ENCODE measurements around the gene SLC47A2. TPM values are rescaled to one million over a fixed set of nuclear protein-coding genes. Genes with fewer than 3 reads are reported as not detected.
"Not testable (repeated sequence)": the region's sequence is repeated elsewhere in the genome, so short reads cannot be mapped to it uniquely, and the experiment has no call there.

Gene SLC47A2
- total RNA-seq, result not detected in 2 replicates

- DNase-seq (ENCODE audit: low read depth), result no peak
- peak within 1 kb of the TSS; percentile 41 for H3K4me3 ChIP-seq (ENCODE audit: low read depth, low read length)
These were observed at the start of gene SLC47A2 for GRCh38 chr17:19716108-19717030. Gene SLC47A2, minus strand, starts transcription at chr17:19716584. Its CDS starts 29 bp downstream, at chr17:19716555.

GRCh38 chr17:19766016-19766415 is 49.6 kb upstream of the SLC47A2 start:
- no peak for TF ChIP-seq CTCF (conservative IDR thresholded peaks at IDR 0.05; ENCODE audit: low read depth, low read length)
- no peak overlapping the region for H3K4me3 ChIP-seq (ENCODE audit: low read depth, low read length)
- no peak for DNase-seq (ENCODE audit: low read depth)

More at GRCh38 chr17:19716108-19717030, at the start of gene SLC47A2:
- TF ChIP-seq CTCF (conservative IDR thresholded peaks at IDR 0.05; ENCODE audit: low read depth, low read length), result no peak

- H3K4me3 ChIP-seq (ENCODE audit: low read depth, low read length); DNase-seq (ENCODE audit: low read depth): not testable (repeated sequence)
These were observed 47.6 kb upstream of the SLC47A2 start for GRCh38 chr17:19763991-19764390.

GRCh38 chr17:19763416-19763815 is 47.0 kb upstream of the SLC47A2 start:
- no peak overlapping the region for H3K4me3 ChIP-seq (ENCODE audit: low read depth, low read length)
- DNase-seq (ENCODE audit: low read depth), result no peak
- TF ChIP-seq CTCF (conservative IDR thresholded peaks at IDR 0.05; ENCODE audit: low read depth, low read length), result no peak

GRCh38 chr17:19762515-19762961 is 46.2 kb upstream of the SLC47A2 start:
- TF ChIP-seq CTCF (conservative IDR thresholded peaks at IDR 0.05; ENCODE audit: low read depth, low read length), result peak; percentile 78
- no peak overlapping the region for H3K4me3 ChIP-seq (ENCODE audit: low read depth, low read length)
- no peak for DNase-seq (ENCODE audit: low read depth)

- TF ChIP-seq CTCF (conservative IDR thresholded peaks at IDR 0.05; ENCODE audit: low read depth, low read length), result no peak
- H3K4me3 ChIP-seq (ENCODE audit: low read depth, low read length), result no peak overlapping the region
- DNase-seq (ENCODE audit: low read depth), result no peak
These were observed 44.4 kb upstream of the SLC47A2 start for GRCh38 chr17:19760746-19761145.

GRCh38 chr17:19759568-19760549 is 43.5 kb upstream of the SLC47A2 start:
- no peak for DNase-seq (ENCODE audit: low read depth)
- no peak overlapping the region for H3K4me3 ChIP-seq (ENCODE audit: low read depth, low read length)
- TF ChIP-seq CTCF (conservative IDR thresholded peaks at IDR 0.05; ENCODE audit: low read depth, low read length), result no peak

Measured in epithelial cell of proximal tubule (primary cell).